ENCODE data around the gene DLK2.

DNA sequence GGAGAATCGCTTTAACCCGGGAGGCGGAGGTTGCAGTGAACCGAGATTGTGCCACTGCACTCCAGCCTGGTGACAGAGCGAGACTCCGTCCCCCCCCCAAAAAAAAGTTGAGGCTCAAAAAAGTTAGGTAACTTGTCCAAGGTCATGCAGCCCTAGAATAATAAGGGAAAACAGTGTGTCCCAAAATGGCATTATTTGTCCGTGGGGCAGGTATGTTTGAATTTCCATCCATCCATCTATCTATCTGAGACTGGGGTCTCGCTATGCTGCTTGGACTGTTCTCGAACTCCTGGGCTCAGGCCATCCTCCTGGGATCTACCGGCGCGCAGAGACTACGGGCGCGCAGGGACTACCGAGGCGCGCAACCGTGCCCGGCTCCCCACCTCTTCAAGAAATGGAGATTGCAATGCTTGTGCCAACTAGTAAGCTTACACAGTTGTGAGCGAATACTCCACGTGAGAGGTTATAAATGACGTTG is 28.4 kb downstream of the DLK2 start:
- TF ChIP-seq CTCF (conservative IDR thresholded peaks at IDR 0.05; ENCODE audit: low read length) (no peak), EZH2phosphoT487 (IDR thresholded peaks at IDR 0.05; ENCODE audit: borderline replicate concordance, low read depth, low read length) (no peak)

Data from OCI-LY7 (cell line).